ENCODE data around the gene PLAC1.

The PLAC1 gene

DNA sequence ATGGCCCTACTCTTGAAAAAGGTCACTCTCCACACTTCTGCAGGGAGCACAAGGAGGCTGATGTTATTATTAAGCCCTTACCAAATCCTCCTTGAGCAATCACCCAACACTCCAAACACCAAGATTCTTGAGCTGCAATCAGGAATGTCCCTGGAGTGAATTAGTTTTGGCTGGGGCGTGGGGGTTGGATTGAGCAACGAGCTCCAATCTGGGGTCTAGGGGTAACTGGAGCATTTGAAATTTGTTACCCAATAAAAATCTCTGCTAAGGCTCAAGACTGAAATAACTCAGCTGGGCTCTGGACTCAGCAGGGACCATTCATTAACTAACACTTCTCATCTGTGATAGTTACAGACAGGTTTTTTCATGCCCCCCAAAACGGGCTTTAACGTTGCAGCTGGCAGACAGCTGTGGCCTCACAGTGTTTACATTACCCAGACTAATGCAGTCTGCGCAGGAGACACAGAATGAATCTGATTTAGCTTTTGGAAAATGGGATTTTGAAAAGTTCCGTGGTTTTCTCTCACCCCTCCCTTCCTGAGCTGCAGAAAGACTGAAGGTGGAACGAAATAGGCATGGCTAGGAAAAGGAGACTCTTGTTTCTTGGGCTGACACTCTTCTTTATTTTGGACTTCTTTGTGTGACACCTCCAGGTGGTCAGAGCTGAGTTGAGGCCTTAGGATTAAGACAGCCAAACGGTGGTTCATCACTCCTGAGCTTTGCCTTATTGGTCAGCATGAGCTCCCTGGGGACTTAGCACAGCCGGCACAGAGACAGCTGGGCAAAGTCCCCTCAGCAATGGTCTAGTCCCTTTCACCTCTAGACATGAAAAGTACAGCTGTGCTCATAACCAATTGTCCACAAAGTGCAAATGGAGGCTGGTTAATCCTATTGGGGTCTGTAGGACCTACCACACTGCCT lies 26.6 kb downstream of the PLAC1 start:
- DNase-seq (ENCODE audit: low read depth, low spot score) = no peak

DNA sequence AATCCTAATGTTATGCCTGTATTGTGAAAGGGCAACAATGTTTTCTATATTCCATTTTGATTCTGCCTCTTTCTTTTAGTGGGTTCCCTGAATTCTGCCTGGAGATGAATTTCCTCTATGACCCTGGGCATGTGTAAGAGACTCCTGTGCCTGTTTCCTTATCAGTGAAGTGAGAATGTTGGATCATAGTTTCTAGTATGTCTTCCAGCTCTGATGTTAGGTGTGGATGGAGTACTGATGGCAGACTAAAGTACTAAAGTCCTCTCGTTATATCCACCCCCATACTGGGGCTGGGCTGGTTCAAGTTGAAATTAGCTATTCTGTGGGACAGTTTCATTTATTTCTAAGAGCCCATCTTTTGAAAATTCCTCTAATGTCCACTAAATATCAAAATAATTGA lies 29.6 kb downstream of the PLAC1 start:
- DNase-seq (ENCODE audit: low read depth, low spot score) = no peak

DNA sequence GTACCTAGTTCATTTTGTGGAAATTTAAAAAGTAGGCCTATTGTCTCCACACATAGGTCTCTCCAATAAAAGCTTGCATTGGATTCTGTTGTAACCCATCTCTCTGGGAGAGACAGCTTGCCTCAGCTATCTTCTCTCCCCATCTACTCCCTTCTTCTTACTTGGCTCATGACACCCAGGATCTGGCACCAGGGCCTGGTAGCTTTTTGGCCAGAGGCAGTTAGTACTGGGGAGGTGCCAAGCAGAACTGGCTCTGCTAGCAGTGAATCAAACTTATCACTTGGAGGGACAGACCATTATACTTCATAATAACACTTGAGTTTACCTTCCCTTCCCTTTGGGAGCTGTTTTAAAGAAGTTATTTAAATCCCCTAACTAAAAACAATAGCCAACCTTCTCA lies 31.8 kb downstream of the PLAC1 start:
- DNase-seq (ENCODE audit: low read depth, low spot score) = no peak

DNA sequence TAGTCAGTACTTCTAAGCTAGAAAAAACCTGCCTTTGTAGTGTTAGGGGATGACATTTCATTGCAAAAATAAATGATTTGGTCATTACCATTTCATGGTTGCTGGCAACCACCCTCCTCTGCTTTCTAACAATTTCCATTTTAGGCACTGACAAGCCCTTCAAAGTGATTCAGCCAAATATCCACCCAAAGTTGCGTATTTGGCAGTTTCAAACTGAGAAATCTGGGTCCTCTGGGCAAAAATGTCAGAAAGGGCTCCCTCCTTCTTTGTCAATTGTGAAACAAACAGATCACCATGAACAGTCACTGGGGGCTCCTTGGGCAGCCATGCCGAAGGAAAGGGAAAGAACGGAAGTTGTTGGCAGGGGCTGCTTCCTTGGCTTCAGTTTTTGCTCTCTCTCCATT lies 33.0 kb downstream of the PLAC1 start:
- DNase-seq (ENCODE audit: low read depth, low spot score) = no peak

DNA sequence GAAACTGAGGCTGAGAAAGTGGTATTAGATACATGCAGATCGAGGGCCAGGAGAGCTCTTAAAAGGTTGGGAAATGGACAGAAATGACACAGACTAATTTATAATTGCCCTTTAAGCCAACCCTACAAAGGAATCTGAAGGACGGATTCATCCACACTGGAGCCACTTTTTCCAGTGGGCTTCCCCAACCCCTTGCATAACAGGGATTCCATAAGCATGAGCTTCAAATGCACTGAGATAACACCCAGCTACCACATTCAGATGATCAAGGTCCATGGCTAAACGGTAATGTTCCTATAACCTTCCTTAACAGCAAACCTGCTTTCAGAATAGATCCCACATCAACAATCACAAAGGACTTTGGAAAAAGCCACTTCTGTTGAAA lies 34.2 kb downstream of the PLAC1 start:
- no peak for DNase-seq (ENCODE audit: low read depth, low spot score)

DNA sequence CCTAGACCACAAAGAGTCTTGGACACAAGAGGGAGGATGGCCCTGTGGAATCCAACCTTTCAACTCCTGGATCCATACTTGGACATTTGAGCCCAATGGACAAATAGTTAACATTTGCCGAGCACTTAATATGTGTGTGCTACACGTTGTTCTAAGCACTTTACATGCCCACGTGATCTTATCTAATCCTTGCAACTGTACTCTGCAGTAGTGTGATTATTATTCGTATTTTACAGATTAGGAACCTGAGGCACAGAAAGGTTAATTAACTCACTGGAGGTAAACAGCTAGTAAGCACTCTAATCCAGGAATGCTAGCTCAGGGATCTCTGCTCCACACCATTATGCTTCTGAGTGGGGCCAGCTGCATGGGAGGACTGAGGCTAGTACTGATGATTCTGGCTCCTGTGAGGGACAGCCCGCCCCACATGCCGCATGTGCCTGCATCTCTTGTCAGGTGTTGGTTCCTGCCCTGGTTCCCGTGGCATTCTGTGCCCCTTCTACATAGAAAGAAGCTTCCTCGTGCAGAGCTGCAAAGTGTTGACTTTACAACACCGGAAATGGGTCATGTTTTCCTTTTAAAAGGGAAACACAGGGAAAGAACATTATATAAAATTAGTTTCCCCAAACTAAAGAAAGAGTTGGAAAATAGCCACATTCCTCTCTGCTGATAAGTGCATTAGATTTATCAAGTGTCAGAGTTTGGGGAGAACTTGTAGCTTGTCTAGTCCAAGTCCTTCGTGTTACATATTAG lies 34.8 kb downstream of the PLAC1 start:
- DNase-seq (ENCODE audit: low read depth, low spot score) = no peak

DNA sequence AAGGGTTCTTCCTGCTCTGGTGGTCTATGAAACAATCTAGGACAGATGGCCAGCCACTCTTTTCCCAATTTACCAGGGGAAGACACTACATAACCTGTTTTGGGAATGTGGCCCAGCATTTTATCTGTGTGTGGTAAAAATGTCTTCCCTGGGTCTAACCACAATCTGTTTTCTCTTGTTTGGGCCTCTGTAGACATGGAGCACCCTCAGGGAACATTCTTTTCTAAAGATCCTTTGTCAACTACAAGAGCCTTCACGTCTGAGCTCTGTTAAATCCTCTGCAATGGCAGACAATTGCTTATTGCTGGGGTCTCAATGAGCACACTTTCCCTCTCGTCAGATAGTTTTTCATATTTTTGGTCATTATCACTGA lies 35.5 kb downstream of the PLAC1 start:
- DNase-seq (ENCODE audit: low read depth, low spot score) = no peak

DNA sequence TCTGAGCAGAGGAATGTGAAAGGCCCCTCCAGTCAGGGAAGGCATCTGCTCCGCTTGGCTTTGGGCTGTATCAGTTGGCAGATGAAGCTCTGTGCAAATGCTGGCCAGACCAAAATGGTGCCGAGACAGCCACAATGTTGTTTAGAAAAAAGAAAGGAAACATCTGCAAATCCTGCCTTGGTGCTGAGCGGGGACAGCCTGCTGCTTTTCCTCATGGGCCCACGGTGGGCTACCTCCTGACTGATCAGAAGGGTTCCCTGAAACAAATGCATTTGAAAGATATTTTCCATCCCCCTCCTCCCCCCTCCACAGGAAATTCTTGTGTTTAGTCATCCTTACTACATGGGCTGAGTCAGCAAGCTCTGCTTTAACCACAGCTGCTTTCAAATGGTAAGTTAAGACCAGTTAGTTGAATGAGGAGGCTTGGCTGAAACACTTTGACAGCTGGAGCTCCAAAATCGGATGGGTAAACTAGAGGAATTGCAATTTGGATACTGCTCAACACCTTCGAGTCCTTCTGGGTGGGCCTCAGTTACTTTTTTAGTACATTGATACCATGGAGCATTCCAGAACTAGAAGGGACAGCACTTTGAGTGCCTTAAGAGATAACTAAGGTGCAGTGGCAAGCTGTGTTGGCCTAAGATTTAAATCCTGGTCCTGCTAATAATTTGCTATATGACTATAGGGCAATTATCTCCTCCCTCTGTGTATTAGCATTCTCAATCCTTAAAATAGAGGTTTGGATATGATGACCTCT lies 36.0 kb downstream of the PLAC1 start:
- DNase-seq (ENCODE audit: low read depth, low spot score) = peak; percentile 45

DNA sequence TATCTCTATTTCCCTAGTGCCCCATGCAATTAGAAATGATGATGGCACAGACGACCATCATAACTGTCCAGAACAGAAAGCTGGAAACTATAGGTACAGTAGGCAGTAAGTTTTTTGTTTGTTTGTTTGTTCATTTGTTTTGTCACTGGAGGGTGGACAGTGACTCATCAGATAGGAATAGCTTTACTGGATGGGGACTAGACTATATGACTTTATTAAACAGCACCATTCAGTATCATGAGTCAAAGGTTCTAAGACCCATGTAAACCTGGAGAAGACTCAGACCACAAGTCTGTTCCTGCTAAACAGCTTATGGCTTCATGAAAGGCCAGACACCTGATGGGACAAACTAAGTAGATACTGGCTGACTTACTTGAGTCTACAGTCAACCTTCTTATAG lies 38.4 kb downstream of the PLAC1 start:
- no peak for DNase-seq (ENCODE audit: low read depth, low spot score)

DNA sequence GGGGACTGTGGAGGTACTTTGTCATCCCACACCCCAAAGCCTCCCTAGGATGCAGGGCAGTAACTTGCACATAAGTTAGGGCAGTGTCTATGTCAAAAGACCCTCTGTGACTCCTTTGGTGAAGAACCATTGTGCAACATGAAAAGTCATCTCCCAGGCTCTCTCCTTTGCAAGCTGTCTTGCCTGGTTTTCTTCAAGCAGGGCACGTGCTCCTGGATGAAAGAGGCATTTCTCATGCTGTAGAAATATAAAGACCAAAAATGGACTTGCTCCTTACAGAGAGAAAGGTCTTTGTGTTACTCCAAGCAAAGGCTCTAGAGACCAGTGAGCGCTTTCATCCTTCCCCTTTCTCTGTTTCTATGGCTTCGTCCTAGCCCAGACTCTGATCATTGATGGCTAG lies 44.9 kb downstream of the PLAC1 start:
- DNase-seq (ENCODE audit: low read depth, low spot score) = no peak

DNA sequence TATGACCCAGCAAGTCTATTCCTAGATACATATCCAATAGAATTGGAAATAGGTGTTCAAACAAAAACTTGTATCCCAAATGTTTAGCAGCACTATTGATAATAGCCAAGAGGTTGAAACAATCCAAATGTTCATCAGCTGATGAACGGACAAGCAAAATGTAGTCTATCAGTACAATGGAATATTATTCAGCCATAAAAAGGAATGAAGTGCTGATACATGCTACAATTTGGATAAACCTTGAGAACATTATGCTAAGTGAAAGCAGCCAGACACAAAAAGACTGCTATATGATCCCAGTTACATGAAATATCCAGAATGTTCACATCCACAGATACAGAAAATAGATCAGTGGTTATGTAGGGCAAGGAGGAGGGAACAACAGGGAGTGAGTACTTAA lies 50.1 kb downstream of the PLAC1 start:
- DNase-seq (ENCODE audit: low read depth, low spot score) = no peak

DNA sequence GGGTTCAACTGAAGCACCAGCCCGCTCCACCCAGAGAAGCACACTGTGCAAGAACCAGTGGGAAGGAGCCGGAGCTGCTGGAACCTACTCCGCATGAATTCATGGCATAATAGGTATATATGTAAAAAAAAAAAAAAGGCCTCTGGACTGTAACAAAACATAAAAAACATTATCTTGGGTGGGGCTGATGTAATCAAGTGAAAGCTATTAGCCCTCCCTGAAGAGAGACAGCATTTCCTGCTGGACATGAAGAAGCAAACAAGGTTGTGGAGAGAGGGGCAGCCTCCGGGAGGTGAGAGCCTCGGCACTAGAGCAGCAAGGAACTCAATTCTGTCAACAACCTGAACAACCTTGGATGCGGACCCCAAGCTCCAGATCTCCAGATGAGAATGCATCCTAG lies 50.7 kb downstream of the PLAC1 start:
- no peak for DNase-seq (ENCODE audit: low read depth, low spot score)

DNA sequence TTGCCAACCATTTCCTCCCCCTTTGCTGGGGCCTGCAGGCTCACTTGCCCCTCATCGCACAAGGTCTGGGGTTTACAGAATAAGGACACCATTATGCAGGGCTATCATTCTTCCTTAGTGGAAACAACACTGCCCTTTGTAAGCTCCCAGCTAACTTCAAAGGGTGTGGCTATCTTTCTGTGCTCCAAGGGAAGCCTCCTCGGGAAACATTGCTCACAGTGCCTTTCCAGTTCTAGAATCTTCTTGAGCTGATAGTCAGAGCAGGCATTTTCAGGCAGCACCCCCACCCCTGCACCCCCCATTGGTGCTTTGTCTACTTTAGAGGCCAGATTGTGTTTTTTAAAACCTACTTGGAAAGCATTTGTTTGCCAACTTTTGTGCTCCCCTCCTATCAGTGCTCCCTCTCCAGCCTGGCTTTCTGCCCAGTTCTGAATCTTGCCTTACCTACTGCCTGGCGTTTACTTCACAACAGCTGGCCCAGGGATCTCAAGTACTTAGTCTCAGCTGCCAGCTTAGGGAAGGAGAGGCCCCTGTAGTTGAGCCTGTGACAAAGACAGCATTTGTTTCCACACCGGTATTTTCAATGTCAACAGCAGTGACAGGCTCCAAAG lies 53.5 kb downstream of the PLAC1 start:
- DNase-seq (ENCODE audit: low read depth, low spot score) = no peak

DNA sequence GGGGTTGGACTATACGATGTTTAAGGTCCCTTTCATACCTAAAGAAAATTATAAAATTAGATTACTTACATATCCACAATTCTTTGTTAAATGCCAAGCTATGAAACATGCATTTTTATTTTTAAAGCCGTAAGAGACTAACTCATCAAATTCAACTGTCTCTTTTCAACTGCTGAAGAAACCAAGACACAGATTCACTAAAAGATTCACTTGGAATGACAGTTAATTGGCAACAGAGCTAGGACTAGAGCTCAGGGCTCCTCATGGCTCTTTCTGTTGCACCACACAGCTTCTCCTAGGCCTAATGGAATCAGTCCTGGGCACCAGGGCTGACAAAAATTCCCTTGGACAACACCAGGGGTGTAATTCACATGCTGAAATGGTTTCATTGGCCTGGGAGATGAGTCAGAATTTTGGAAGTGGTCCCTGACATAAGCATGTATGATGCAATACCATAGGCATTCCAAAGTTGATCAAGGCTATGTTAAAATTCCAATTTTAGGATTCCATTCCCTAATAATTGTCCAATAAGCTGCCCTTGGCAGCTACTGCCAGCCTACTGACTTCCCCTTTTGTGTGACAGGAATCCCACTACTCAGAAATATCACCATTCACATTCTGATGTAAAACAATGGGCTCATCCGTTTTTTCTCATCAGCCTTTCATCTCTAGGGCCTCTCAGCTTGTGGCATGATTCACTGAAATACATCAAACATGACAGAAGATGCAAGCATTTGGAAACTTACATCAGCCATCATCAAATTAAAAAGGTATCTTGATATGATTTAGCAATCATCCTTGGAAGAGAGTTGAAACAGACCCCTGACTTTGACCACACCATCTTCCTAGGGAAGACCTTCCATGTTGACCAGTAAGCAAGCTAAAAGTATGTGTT lies 54.2 kb downstream of the PLAC1 start:
- DNase-seq (ENCODE audit: low read depth, low spot score) = no peak

DNA sequence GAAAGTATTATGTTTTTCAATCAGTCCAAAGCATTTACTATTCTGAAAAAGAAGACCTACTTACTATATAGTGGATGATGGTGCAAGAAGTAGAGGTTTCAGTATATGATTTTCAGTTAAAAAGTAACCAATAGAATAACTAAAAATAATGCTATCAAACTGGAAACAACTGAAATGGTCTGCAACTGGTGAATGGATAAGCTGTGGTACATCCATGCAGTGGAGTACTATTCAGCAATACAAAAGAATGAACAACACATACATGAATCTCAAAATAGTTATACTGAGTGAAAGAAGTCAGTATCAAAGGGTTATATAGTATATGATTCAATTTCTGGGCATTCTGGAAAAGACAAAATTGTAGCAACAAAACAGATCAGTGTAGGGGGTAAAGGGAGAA lies 55.9 kb downstream of the PLAC1 start:
- DNase-seq (ENCODE audit: low read depth, low spot score) = no peak

DNA sequence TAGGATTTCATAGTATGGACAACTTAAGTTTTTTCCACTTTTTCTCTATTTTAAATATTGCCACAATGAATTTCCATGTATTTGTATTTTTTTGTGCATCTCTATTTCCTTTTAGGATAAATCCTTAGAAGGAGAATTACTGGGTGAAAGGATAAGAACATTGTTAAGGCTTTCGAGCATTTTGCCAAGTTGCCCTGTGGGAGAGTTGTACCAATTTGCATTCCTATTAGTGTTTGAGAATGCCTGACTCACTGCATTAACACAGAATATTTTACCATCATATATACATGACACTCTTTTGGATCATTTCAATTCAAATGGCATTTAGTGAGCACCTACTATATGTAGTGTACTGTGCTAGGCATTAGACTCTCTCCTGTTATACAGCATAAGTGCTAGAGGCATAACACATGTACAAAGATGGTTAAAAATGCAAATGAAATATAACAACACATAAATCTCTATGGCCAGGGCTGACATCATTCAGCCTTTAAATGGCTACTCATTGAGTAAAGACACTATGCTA lies 57.0 kb downstream of the PLAC1 start:
- no peak for DNase-seq (ENCODE audit: low read depth, low spot score)

DNA sequence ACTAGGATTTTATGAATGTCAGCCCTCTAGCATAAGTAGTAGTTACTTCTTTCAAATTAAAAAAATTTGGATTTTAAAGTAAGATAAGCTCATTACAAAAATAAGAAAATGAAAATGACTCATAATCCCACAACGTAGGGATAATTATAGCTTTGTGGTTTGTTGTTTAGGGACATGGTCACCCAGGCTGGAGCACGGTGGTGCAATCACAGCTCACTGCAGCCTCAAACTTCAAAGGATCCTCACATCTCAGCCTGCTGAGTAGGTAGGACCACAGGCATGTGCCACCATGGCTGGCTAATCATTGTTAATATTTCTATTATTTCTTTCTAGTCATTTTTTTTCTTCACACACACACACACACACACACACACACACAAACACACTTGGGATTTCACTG lies 57.6 kb downstream of the PLAC1 start:
- no peak for DNase-seq (ENCODE audit: low read depth, low spot score)

DNA sequence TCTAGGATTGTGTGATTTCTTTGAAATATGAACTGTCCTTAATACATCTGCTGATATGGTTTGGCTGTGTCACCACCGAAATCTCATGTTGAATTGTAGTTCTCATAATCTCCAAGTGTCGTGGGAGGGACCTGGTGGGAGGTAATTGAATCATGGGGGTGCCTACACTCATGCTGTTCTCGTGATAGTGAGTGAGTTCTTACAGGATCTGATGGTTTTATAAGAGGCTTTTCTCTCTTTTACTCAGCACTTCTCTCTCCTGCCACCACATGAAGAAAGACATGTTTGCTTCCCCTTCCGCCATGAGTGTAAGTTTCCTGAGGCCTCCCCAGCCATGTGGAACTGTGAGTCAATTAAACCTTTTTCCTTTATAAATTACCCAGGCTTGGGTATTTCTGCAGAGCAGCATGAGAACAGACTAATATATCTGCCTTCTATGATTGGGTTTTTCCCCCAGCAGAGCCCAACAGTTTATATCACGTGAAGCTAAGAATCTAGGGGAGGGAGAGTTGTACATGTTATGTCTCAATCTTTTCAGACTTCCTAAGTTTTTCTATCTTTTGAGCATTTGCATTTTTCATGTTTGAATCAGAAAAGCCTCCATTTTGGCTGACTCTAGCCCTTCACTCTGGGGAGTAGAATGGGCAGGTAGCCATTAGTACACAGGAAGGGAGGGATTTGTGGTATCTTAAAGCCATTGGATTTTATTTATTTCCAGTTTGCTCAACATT lies 58.9 kb downstream of the PLAC1 start:
- DNase-seq (ENCODE audit: low read depth, low spot score) = no peak

DNA sequence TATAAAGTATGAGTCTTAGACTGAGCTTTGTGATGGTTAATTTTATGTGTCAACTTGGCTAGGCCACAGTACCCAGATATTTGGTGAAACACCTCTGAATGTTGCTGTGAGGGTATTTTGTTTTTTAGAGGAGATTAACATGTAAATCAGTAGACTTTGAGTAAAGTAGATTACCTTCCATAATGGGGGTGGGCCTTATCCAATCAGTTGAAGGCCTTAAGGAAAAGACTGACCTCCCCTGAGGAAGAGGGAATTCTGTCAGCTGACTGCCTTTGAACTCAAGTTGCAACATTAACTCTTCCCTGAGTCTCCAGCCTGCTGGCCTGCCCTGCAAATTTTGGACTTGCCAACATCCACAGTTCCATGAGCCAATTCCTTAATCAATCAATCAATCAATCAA lies 66.0 kb downstream of the PLAC1 start:
- no peak for DNase-seq (ENCODE audit: low read depth, low spot score)

DNA sequence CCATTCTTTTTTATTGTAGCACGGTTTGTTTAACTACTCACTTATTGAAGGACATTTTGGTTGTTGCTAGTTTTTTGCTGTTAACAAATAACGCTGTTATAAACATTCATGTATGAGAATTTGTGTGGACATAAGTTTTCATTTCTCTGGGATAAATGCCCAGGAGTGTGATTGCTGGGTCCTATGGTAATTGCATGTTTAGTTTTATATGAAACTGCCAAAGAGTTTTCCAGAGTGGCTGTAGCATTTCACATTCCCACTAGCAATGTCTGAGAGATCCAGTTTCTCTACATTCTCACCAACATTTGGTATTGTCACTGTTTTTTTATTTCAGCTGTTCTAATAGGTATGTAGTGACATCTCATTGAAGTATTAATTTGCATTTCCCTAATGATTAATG lies 66.8 kb downstream of the PLAC1 start:
- DNase-seq (ENCODE audit: low read depth, low spot score) = no peak
